GM23338 (cell line): Measurements from ENCODE around the gene GPC6. TPM values are rescaled to one million over a fixed set of nuclear protein-coding genes. Genes with fewer than 3 reads are reported as not detected.

ENCODE experiments used
- ATAC-seq: fragments of 200-7000 bp; cut with Tn5 transposase; 3 replicates; pipeline ENCODE4 v1.9.1; 2020
- DNase-seq: peaks from one replicate; pipeline ENCODE4 v3.0.0-alpha.2; 2015; ENCODE audit warnings: low spot score
- H2AFZ ChIP-seq: fragments of 200-600 bp; sonication (generic); 2 replicates; pipeline ENCODE4 v1.8.0; 2016; ENCODE audit warnings: antibody characterized with exemption, mild to moderate bottlenecking, moderate library complexity
- H3F3A ChIP-seq: fragments of 200-600 bp; sonication (generic); replicated peaks from 2 replicates; pipeline ENCODE4 v1.8.0; 2017; ENCODE audit warnings: antibody characterized with exemption, mixed run types, low read depth
- H3K27ac ChIP-seq: fragments of 200-600 bp; sonication (generic); 2 replicates; pipeline ENCODE4 v1.6.1; 2016; ENCODE audit warnings: low read depth
- H3K27me3 ChIP-seq: fragments of 200-600 bp; sonication (generic); 2 replicates; pipeline ENCODE4 v1.8.0; 2016; ENCODE audit warnings: mild to moderate bottlenecking, mixed run types, moderate library complexity; ENCODE audit not compliant: insufficient read depth
- H3K36me3 ChIP-seq: fragments of 200-600 bp; sonication (generic); 2 replicates; pipeline ENCODE4 v1.8.0; 2016; ENCODE audit warnings: mild to moderate bottlenecking; ENCODE audit not compliant: insufficient read depth
- H3K4me1 ChIP-seq: fragments of 200-600 bp; sonication (generic); 2 replicates; pipeline ENCODE4 v1.8.0; 2016; ENCODE audit warnings: mild to moderate bottlenecking, moderate library complexity; ENCODE audit not compliant: insufficient read depth
- H3K4me2 ChIP-seq: fragments of 200-600 bp; sonication (generic); 2 replicates; pipeline ENCODE4 v1.7.1; 2017; ENCODE audit warnings: mixed run types
- H3K4me3 ChIP-seq: fragments of 200-600 bp; sonication (generic); 2 replicates; pipeline ENCODE4 v1.6.1; 2016; ENCODE audit warnings: mixed run types
- H3K79me2 ChIP-seq: fragments of 200-600 bp; sonication (generic); replicated peaks from 2 replicates; pipeline ENCODE4 v1.8.0; 2017; ENCODE audit warnings: mild to moderate bottlenecking; ENCODE audit not compliant: insufficient read depth
- H3K9me2 ChIP-seq: fragments of 200-600 bp; sonication (generic); 2 replicates; pipeline ENCODE4 v1.8.0; 2017; ENCODE audit not compliant: insufficient read depth
- H4K20me1 ChIP-seq: fragments of 200-600 bp; sonication (generic); replicated peaks from 2 replicates; pipeline ENCODE4 v1.8.0; 2017; ENCODE audit warnings: mild to moderate bottlenecking; ENCODE audit not compliant: insufficient read depth
- H3K27ac Mint-ChIP-seq: 2 replicates; pipeline ENCODE4 v1.8.0; 2020; ENCODE audit warnings: inconsistent platforms, mild to moderate bottlenecking, moderate library complexity, mixed read lengths
- H3K27me3 Mint-ChIP-seq: 3 replicates; pipeline ENCODE4 v1.8.0; 2022; ENCODE audit warnings: low read depth, mild to moderate bottlenecking, moderate library complexity, mixed read lengths, inconsistent platforms; ENCODE audit not compliant: insufficient read depth, poor library complexity
- H3K36me3 Mint-ChIP-seq: 3 replicates; pipeline ENCODE4 v1.8.0; 2021; ENCODE audit warnings: low read depth, mild to moderate bottlenecking, inconsistent platforms, moderate library complexity, mixed read lengths
- H3K4me1 Mint-ChIP-seq: 3 replicates; pipeline ENCODE4 v1.8.0; 2020; ENCODE audit warnings: mild to moderate bottlenecking, inconsistent platforms, mixed read lengths
- H3K4me3 Mint-ChIP-seq: 3 replicates; pipeline ENCODE4 v1.8.0; 2021; ENCODE audit warnings: moderate library complexity, mild to moderate bottlenecking, inconsistent platforms, mixed read lengths
- H3K9me3 Mint-ChIP-seq: 3 replicates; pipeline ENCODE4 v1.8.0; 2020; ENCODE audit warnings: moderate library complexity, mild to moderate bottlenecking, inconsistent platforms, mixed read lengths
- CREB1 ChIP-seq: fragments of 250-450 bp; sonication (Bioruptor Pico); IDR thresholded peaks from 2 replicates; pipeline ENCODE4 v1.5.0; 2020; ENCODE audit warnings: low read depth, mild to moderate bottlenecking, moderate library complexity
- CTCF ChIP-seq, 2 experiments: fragments of 200-600 bp in 1 of 2; sonication (generic) in 1 of 2; conservative IDR thresholded peaks; 2 replicates each; pipeline versions ENCODE4 v1.5.1 to v1.6.1; 2016 to 2017; ENCODE audit warnings: antibody characterized with exemption in 2 of 2, low read depth in 2 of 2, mild to moderate bottlenecking in 2 of 2, moderate library complexity in 1 of 2
- ETS1 ChIP-seq: IDR thresholded peaks from 2 replicates; pipeline ENCODE4 v1.6.1; 2016; ENCODE audit warnings: antibody characterized with exemption
- EZH2 ChIP-seq: fragments of 200-600 bp; sonication (generic); IDR thresholded peaks from one replicate; pipeline ENCODE4 v1.8.0; 2017; ENCODE audit warnings: antibody characterized with exemption, mild to moderate bottlenecking, low read depth; ENCODE audit not compliant: unreplicated experiment
- EZH2phosphoT487 ChIP-seq: fragments of 200-600 bp; sonication (generic); IDR thresholded peaks from one replicate; pipeline ENCODE4 v1.8.1; 2018; ENCODE audit warnings: antibody characterized with exemption; ENCODE audit not compliant: unreplicated experiment
- JUNB ChIP-seq: IDR thresholded peaks from one replicate; pipeline ENCODE4 v1.6.1; 2016; ENCODE audit warnings: antibody characterized with exemption; ENCODE audit not compliant: unreplicated experiment
- NANOG ChIP-seq: IDR thresholded peaks from 2 replicates; pipeline ENCODE4 v1.6.1; 2016; ENCODE audit warnings: antibody characterized with exemption, borderline replicate concordance
- POLR2AphosphoS5 ChIP-seq: IDR thresholded peaks from 2 replicates; pipeline ENCODE4 v1.6.1; 2016; ENCODE audit warnings: antibody characterized with exemption, low read depth
- REST ChIP-seq: IDR thresholded peaks from one replicate; pipeline ENCODE4 v1.6.1; 2018; ENCODE audit warnings: antibody characterized with exemption; ENCODE audit not compliant: unreplicated experiment
- STAT1 ChIP-seq: IDR thresholded peaks from one replicate; pipeline ENCODE4 v1.6.1; 2016; ENCODE audit warnings: antibody characterized with exemption; ENCODE audit not compliant: unreplicated experiment
- ZNF114 ChIP-seq: fragments of 250-450 bp; sonication (Bioruptor Pico); IDR thresholded peaks from 2 replicates; pipeline ENCODE4 v1.5.0; 2020; ENCODE audit warnings: mild to moderate bottlenecking, moderate library complexity
- ZNF331 ChIP-seq: fragments of 250-450 bp; sonication (Bioruptor Pico); IDR thresholded peaks from 2 replicates; pipeline ENCODE4 v1.5.0; 2020; ENCODE audit warnings: low read depth, mild to moderate bottlenecking, moderate library complexity
- ZNF462 ChIP-seq: fragments of 250-450 bp; sonication (Bioruptor Pico); IDR thresholded peaks from 2 replicates; pipeline ENCODE4 v1.5.0; 2020; ENCODE audit warnings: mild to moderate bottlenecking, moderate library complexity
- polyA plus RNA-seq: library from polyadenylated mRNA; unstranded; fragments of >200 nt; fragmentation: Nextera tagmentation; extraction: Ambion mirVana; gene quantifications from 2 replicates; pipeline ENCODE4 v1.2.1, GENCODE V29; 2016
- total RNA-seq: library from RNA; depleted of rRNA; stranded (reverse); fragments of >200 nt; shearing (Covaris generic); gene quantifications from 2 replicates; pipeline ENCODE4 v1.2.3, GENCODE V29; 2014

The GPC6 gene
- total and polyA plus RNA-seq, 2 experiments from 2014 or later, result 6.4 to 28.6 TPM

GRCh38 chr13:94140511-94140910, 913.9 kb downstream of the GPC6 start:
- H2AFZ ChIP-seq, result no peak overlapping the region
- TF ChIP-seq REST, result no peak
- TF ChIP-seq ETS1, result no peak
- no peak for TF ChIP-seq NANOG
- TF ChIP-seq ZNF462 (CRISPR knock-in tag), result no peak
- TF ChIP-seq POLR2AphosphoS5, result no peak
- no peak for TF ChIP-seq EZH2phosphoT487
- TF ChIP-seq ZNF331 (CRISPR knock-in tag), result no peak
- TF ChIP-seq STAT1, result no peak
- no peak for TF ChIP-seq CREB1 (CRISPR knock-in tag)
- TF ChIP-seq ZNF114 (CRISPR knock-in tag), result no peak
- TF ChIP-seq EZH2, result no peak
- no peak for TF ChIP-seq CTCF (conservative IDR thresholded peaks at IDR 0.05; ENCODE audit: low read depth in 2 of 2)
- TF ChIP-seq JUNB, result no peak
- no peaks in the 10 kb centered on the region for H3K36me3 Mint-ChIP-seq
- H3K27ac ChIP-seq, result no peak overlapping the region
- H3K4me3 Mint-ChIP-seq, result no peak overlapping the region
- H3K9me2 ChIP-seq, result no peaks in the 10 kb centered on the region
- no peaks in the 10 kb centered on the region for H3F3A ChIP-seq
- no peak for DNase-seq
- H3K27me3 ChIP-seq, result peaks cover 97% of the 10 kb centered on the region
- 0 out of 2 replicates have a peak overlapping the region, but pooled peaks have one; percentile 34 for H3K4me2 ChIP-seq
- H3K4me1 Mint-ChIP-seq, result peaks cover 37% of the 10 kb centered on the region
- no peak for ATAC-seq
- no peak overlapping the region for H3K4me3 ChIP-seq
- no peaks in the 10 kb centered on the region for H3K79me2 ChIP-seq
- peaks cover 49% of the 10 kb centered on the region for H3K27me3 Mint-ChIP-seq
- H3K27ac Mint-ChIP-seq, result no peak overlapping the region
- H3K9me3 Mint-ChIP-seq, result no peaks in the 10 kb centered on the region
- peaks cover 38% of the 10 kb centered on the region for H3K4me1 ChIP-seq
- no peaks in the 10 kb centered on the region for H3K36me3 ChIP-seq
- 0 out of 2 replicates have a peak, but pooled peaks cover 6% of the 10 kb centered on the region for H4K20me1 ChIP-seq
